ENCODE results near the gene IL23A. TPM values are rescaled to one million over a fixed set of nuclear protein-coding genes. Genes with fewer than 3 reads are reported as not detected.

Gene IL23A
- total and polyA plus RNA-seq, 2 of the 13 experiments (the other 11 are each of a cell fraction or from before 2014, with no cell fraction given), result 0.33 to 0.35 TPM

GRCh38 chr12:56362130-56363059, 23.7 kb downstream of the IL23A start, which contains the start of gene APOF (continued):
- TF ChIP-seq NR2F1 (CRISPR knock-in tag; IDR thresholded peaks at IDR 0.05) (no peak), PHF5A (CRISPR knock-in tag; IDR thresholded peaks at IDR 0.05; ENCODE audit: low read depth, unreplicated experiment) (peak; percentile 39), ZNF282 (IDR thresholded peaks at IDR 0.05; ENCODE audit: partially characterized antibody) (no peak), ELF1 (CRISPR knock-in tag; IDR thresholded peaks at IDR 0.05) (peak; percentile 57; the same call in 1 of the 2 replicates), SNAPC4 (CRISPR knock-in tag; IDR thresholded peaks at IDR 0.05) (no peak), HOXA5 (CRISPR knock-in tag; IDR thresholded peaks at IDR 0.05) (0 out of 2 replicates have a peak, but pooled peaks have one; percentile 26), ZSCAN29 (CRISPR knock-in tag; conservative IDR thresholded peaks at IDR 0.05) (0 out of 2 replicates have a peak, but pooled peaks have one; percentile 42), KLF11 (CRISPR knock-in tag; IDR thresholded peaks at IDR 0.05) (no peak), POLR2AphosphoS2 (IDR thresholded peaks at IDR 0.05; ENCODE audit: low read depth, low read length) (no peak), ZNF607 (CRISPR knock-in tag; IDR thresholded peaks at IDR 0.05; ENCODE audit: borderline replicate concordance) (no peak), SIN3B (IDR thresholded peaks at IDR 0.05; ENCODE audit: low read length) (no peak), SOX13 (IDR thresholded peaks at IDR 0.05) (no peak), SOX13 (CRISPR knock-in tag; conservative IDR thresholded peaks at IDR 0.05 in 1 of 2, IDR thresholded peaks at IDR 0.05 in 1 of 2) (peak in 1 of 2 experiments; percentile 67; a peak in 1 of 4 replicates), ZNF577 (CRISPR knock-in tag; IDR thresholded peaks at IDR 0.05; ENCODE audit: borderline replicate concordance, low read depth) (no peak), TBL1XR1 (IDR thresholded peaks at IDR 0.05; ENCODE audit: borderline replicate concordance, low read length, partially characterized antibody) (peak; percentile 26), ATF5 (CRISPR knock-in tag; IDR thresholded peaks at IDR 0.05; ENCODE audit: low read depth) (no peak), ZNF205 (CRISPR knock-in tag; IDR thresholded peaks at IDR 0.05) (no peak), MAFF (IDR thresholded peaks at IDR 0.05; ENCODE audit: low read depth, low read length) (no peak), FOXK2 (IDR thresholded peaks at IDR 0.05) (no peak), ZNF720 (CRISPR knock-in tag; IDR thresholded peaks at IDR 0.05) (no peak), DR1 (CRISPR knock-in tag; IDR thresholded peaks at IDR 0.05) (no peak), ZNF878 (CRISPR knock-in tag; IDR thresholded peaks at IDR 0.05) (no peak), ZNF101 (CRISPR knock-in tag; IDR thresholded peaks at IDR 0.05; ENCODE audit: borderline replicate concordance, low read depth) (no peak), GPBP1L1 (CRISPR knock-in tag; IDR thresholded peaks at IDR 0.05) (no peak)

Measured in HepG2 (cell line).